ENCODE results near the gene RFNG.

RFNG gene

GRCh38 chr17:82089723-82090548, 38.3 kb upstream of the RFNG start:
- DNase-seq, result no peak

- no peak for DNase-seq
Measured at GRCh38 chr17:82088838-82089722, 37.5 kb upstream of the RFNG start.

- DNase-seq, result no peak
Measured at GRCh38 chr17:82087961-82088837, 36.6 kb upstream of the RFNG start.

GRCh38 chr17:82086941-82087906, 35.6 kb upstream of the RFNG start:
- DNase-seq, result no peak

- DNase-seq, result no peak
Measured at GRCh38 chr17:82085931-82086764, 34.5 kb upstream of the RFNG start.

- no peak for DNase-seq
Measured at GRCh38 chr17:82085031-82085861, 33.6 kb upstream of the RFNG start.

GRCh38 chr17:82084373-82085030, 32.9 kb upstream of the RFNG start:
- no peak for DNase-seq

GRCh38 chr17:82083533-82084359, 32.1 kb upstream of the RFNG start:
- no peak for DNase-seq

- DNase-seq, result no peak
Measured at GRCh38 chr17:82083009-82083408, 31.4 kb upstream of the RFNG start.

GRCh38 chr17:82082456-82082855, 30.8 kb upstream of the RFNG start:
- DNase-seq, result no peak

- DNase-seq, result no peak
Measured at GRCh38 chr17:82081966-82082365, 30.4 kb upstream of the RFNG start.

- DNase-seq, result no peak
Measured at GRCh38 chr17:82081546-82081945, 29.9 kb upstream of the RFNG start.

GRCh38 chr17:82080789-82081464, 29.3 kb upstream of the RFNG start:
- DNase-seq, result no peak

GRCh38 chr17:82080048-82080788, 28.6 kb upstream of the RFNG start:
- no peak for DNase-seq

- no peak for DNase-seq
Measured at GRCh38 chr17:82079001-82079677, 27.5 kb upstream of the RFNG start.

- DNase-seq, result no peak
Measured at GRCh38 chr17:82078433-82078832, 26.8 kb upstream of the RFNG start.
